Spinal cord (tissue), 10 donors: ENCODE results near the gene OR52I2. TPM values are rescaled to one million over a fixed set of nuclear protein-coding genes. Genes with fewer than 3 reads are reported as not detected.

ENCODE experiments used
- DNase-seq, 6 donors: peaks; one replicate each; pipeline versions ENCODE4 v3.0.0 to v3.0.0-alpha.2; 2013 to 2015; ENCODE audit warnings: low spot score in 6 of 6, low read depth in 4 of 6
- H3K27ac ChIP-seq: one replicate; pipeline ENCODE4 v1.5.1; 2013; ENCODE audit warnings: low read depth, low read length, control low read depth
- H3K27me3 ChIP-seq: one replicate; pipeline ENCODE4 v1.6.1; 2013; ENCODE audit warnings: low read length; ENCODE audit not compliant: control insufficient read depth, insufficient read depth
- H3K36me3 ChIP-seq: one replicate; pipeline ENCODE4 v1.6.1; 2013; ENCODE audit warnings: low read length; ENCODE audit not compliant: control insufficient read depth, insufficient read depth
- H3K4me1 ChIP-seq: one replicate; pipeline ENCODE4 v1.6.1; 2013; ENCODE audit warnings: low read length; ENCODE audit not compliant: control insufficient read depth, insufficient read depth
- H3K4me3 ChIP-seq: one replicate; pipeline ENCODE4 v1.5.1; 2013; ENCODE audit warnings: low read depth, low read length, control low read depth
- H3K9me3 ChIP-seq: one replicate; pipeline ENCODE4 v1.6.1; 2013; ENCODE audit warnings: low read length; ENCODE audit not compliant: control insufficient read depth, insufficient read depth
- WGBS: methylation state at CpG from one replicate; pipeline ENCODE4 v1.1.5; 2013; ENCODE audit warnings: missing lambda C conversion rate; ENCODE audit not compliant: insufficient coverage; 5-methylcytosine and 5-hydroxymethylcytosine counted together
- polyA plus RNA-seq, 2 donors: library from polyadenylated mRNA; unstranded; fragments of 120-200 nt; gene quantifications; one replicate each; pipeline ENCODE4 v1.2.1, GENCODE V29; 2013; ENCODE audit not compliant: insufficient read length in 2 of 2
- total RNA-seq, 2 donors: library from RNA; depleted of rRNA in 1 of 2; stranded (reverse); fragments of 120-200 nt in 1 of 2; fragments of >200 nt in 1 of 2; gene quantifications; one replicate each; pipeline versions ENCODE4 v1.2.3 to v1.2.4, GENCODE V29; 2013 to 2014
- donor health status: healthy.

The OR52I2 gene
- total and polyA plus RNA-seq, 4 donors: not detected

GRCh38 chr11:4606231-4607015 lies 24.9 kb downstream of the OR52I2 start:
- Histone ChIP-seq H3K27ac (no peak overlapping the region), H3K4me1 (peaks cover 5% of the 10 kb centered on the region), H3K4me3 (no peak overlapping the region), H3K9me3 (no peaks in the 10 kb centered on the region), H3K27me3 (no peaks in the 10 kb centered on the region), H3K36me3 (peaks cover 13% of the 10 kb centered on the region)
- DNase-seq: peak in 1 of 6 donors; percentile 5
- WGBS: no CpG with 5 or more reads among the region's 1 CpG

GRCh38 chr11:4607096-4607495 lies 25.6 kb downstream of the OR52I2 start:
- H3K36me3 ChIP-seq: peaks cover 6% of the 10 kb centered on the region
- H3K9me3 ChIP-seq: no peaks in the 10 kb centered on the region
- H3K4me3 ChIP-seq: peak overlapping the region; percentile 85
- H3K27me3 ChIP-seq: no peaks in the 10 kb centered on the region
- DNase-seq: peak in 2 of 6 donors; percentile 1 to 2
- H3K4me1 ChIP-seq: peaks cover 5% of the 10 kb centered on the region
- no peak overlapping the region for H3K27ac ChIP-seq
- WGBS: 56% methylated on average over 2 of the region's 6 CpGs

GRCh38 chr11:4607781-4608666 lies 26.5 kb downstream of the OR52I2 start, which contains the start of gene TRIM68:
TSS of gene TRIM68 (minus strand) at chr11:4608231. CDS start at chr11:4605504, 2,727 bp downstream.
- H3K27me3 ChIP-seq: no peaks in the 10 kb centered on the region
- peak; percentile 83 to 99 (median 94) for DNase-seq
- H3K27ac ChIP-seq: peak within 1 kb of the TSS; percentile 96
- H3K4me3 ChIP-seq: peak within 1 kb of the TSS; percentile 85
- peaks cover 5% of the 10 kb centered on the region for H3K36me3 ChIP-seq
- WGBS: 5% methylated on average over 38 of the region's 43 CpGs
- H3K9me3 ChIP-seq: no peaks in the 10 kb centered on the region
- peaks cover 5% of the 10 kb centered on the region for H3K4me1 ChIP-seq

GRCh38 chr11:4610258-4610935 lies 28.9 kb downstream of the OR52I2 start:
- Histone ChIP-seq H3K27me3 (no peaks in the 10 kb centered on the region), H3K27ac (no peak overlapping the region), H3K36me3 (no peaks in the 10 kb centered on the region), H3K9me3 (no peaks in the 10 kb centered on the region), H3K4me1 (peaks cover 5% of the 10 kb centered on the region), H3K4me3 (no peak overlapping the region)
- WGBS: 75% methylated on average over 2 of the region's 3 CpGs
- no peak for DNase-seq

GRCh38 chr11:4611986-4612385 lies 30.4 kb downstream of the OR52I2 start:
- Histone ChIP-seq H3K36me3 (no peaks in the 10 kb centered on the region), H3K4me1 (peaks cover under 1% of the 10 kb centered on the region), H3K9me3 (no peaks in the 10 kb centered on the region), H3K4me3 (no peak overlapping the region), H3K27me3 (no peaks in the 10 kb centered on the region), H3K27ac (no peak overlapping the region)
- DNase-seq: no peak
- no CpG with 5 or more reads among the region's 2 CpGs for WGBS

- Histone ChIP-seq H3K27ac (no peak overlapping the region), H3K4me1 (no peaks in the 10 kb centered on the region), H3K4me3 (no peak overlapping the region), H3K27me3 (no peaks in the 10 kb centered on the region), H3K36me3 (no peaks in the 10 kb centered on the region), H3K9me3 (no peaks in the 10 kb centered on the region)
- no peak for DNase-seq
These were observed 34.4 kb downstream of the OR52I2 start for GRCh38 chr11:4615856-4616444.

- no peaks in the 10 kb centered on the region for H3K9me3 ChIP-seq
- WGBS: 72% methylated on average over 5 of the region's 9 CpGs
These were observed 38.0 kb downstream of the OR52I2 start for GRCh38 chr11:4619514-4619913.

GRCh38 chr11:4626207-4627099 lies 44.9 kb downstream of the OR52I2 start:
- no peak overlapping the region for H3K27ac ChIP-seq
- H3K4me1 ChIP-seq: no peaks in the 10 kb centered on the region
- 69% methylated on average over 4 of the region's 15 CpGs for WGBS
- H3K9me3 ChIP-seq: no peaks in the 10 kb centered on the region
- no peak overlapping the region for H3K4me3 ChIP-seq
- peak; percentile 52 to 96 (median 72) for DNase-seq
- no peaks in the 10 kb centered on the region for H3K27me3 ChIP-seq
- no peaks in the 10 kb centered on the region for H3K36me3 ChIP-seq

More at GRCh38 chr11:4619514-4619913, 38.0 kb downstream of the OR52I2 start:
- H3K4me3 ChIP-seq: no peak overlapping the region
- H3K27ac ChIP-seq: no peak overlapping the region
- H3K4me1 ChIP-seq: no peaks in the 10 kb centered on the region
- no peaks in the 10 kb centered on the region for H3K27me3 ChIP-seq
- H3K36me3 ChIP-seq: no peaks in the 10 kb centered on the region
- no peak for DNase-seq
